Activated CD4-positive, alpha-beta T cell treated with anti-CD3 and anti-CD28 coated beads, Interleukin-2, amount 10 ng/mL, durations not matched to agents 24 days and 14 days (primary cell): Measurements from ENCODE around the gene ARL4D. TPM values are rescaled to one million over a fixed set of nuclear protein-coding genes. Genes with fewer than 3 reads are reported as not detected.

ENCODE experiments used
- DNase-seq: peaks from one replicate; pipeline ENCODE4 v3.0.0; 2022
- H3K27ac Mint-ChIP-seq: one replicate; pipeline ENCODE4 v1.8.0; 2022; ENCODE audit warnings: mild to moderate bottlenecking, mixed read lengths
- H3K27me3 Mint-ChIP-seq: one replicate; pipeline ENCODE4 v1.8.0; 2022; ENCODE audit warnings: mixed read lengths
- H3K36me3 Mint-ChIP-seq: one replicate; pipeline ENCODE4 v1.8.0; 2022; ENCODE audit warnings: low read depth, mild to moderate bottlenecking, mixed read lengths
- H3K4me1 Mint-ChIP-seq: one replicate; pipeline ENCODE4 v1.8.0; 2021; ENCODE audit warnings: mixed read lengths
- H3K4me3 Mint-ChIP-seq: one replicate; pipeline ENCODE4 v1.8.0; 2022; ENCODE audit warnings: mild to moderate bottlenecking, moderate library complexity, mixed read lengths
- H3K9me3 Mint-ChIP-seq: one replicate; pipeline ENCODE4 v1.8.0; 2021; ENCODE audit warnings: mixed read lengths
- intact Hi-C: fragments of 100-400 bp; cut with micrococcal nuclease; formaldehyde crosslinking; loops from one replicate; pipeline ENCODE4 v1.15.1; 2023
- total RNA-seq: library from RNA; stranded (reverse); gene quantifications from 2 replicates; pipeline ENCODE4 v1.2.3, GENCODE V29; 2022

ARL4D gene
- 3.3 and 3.5 TPM in 2 replicates for total RNA-seq

GRCh38 chr17:43398724-43399595 lies at the start of gene ARL4D:
TSS of gene ARL4D (plus strand) at chr17:43398993. CDS start at chr17:43399733, 740 bp downstream.
- intact Hi-C loops: loop anchor here (1.0 kb wide), 1 partner anchor 84 kb away; the partner anchor contains the start of gene DHX8
- peaks cover 39% of the 10 kb centered on the region for H3K4me1 Mint-ChIP-seq
- H3K9me3 Mint-ChIP-seq: no peaks in the 10 kb centered on the region
- no peaks in the 10 kb centered on the region for H3K27me3 Mint-ChIP-seq
- peak; percentile 96 for DNase-seq
- H3K27ac Mint-ChIP-seq: peak within 1 kb of the TSS; percentile 84
- no peaks in the 10 kb centered on the region for H3K36me3 Mint-ChIP-seq
- H3K4me3 Mint-ChIP-seq: peak within 1 kb of the TSS; percentile 92

GRCh38 chr17:43349142-43349541 lies 49.7 kb upstream of the ARL4D start:
- DNase-seq: no peak
- H3K9me3 Mint-ChIP-seq: peaks cover 37% of the 10 kb centered on the region
- H3K27ac Mint-ChIP-seq: no peak overlapping the region
- H3K36me3 Mint-ChIP-seq: peaks cover 51% of the 10 kb centered on the region
- intact Hi-C loops: no loop called here
- H3K27me3 Mint-ChIP-seq: no peaks in the 10 kb centered on the region
- H3K4me3 Mint-ChIP-seq: no peak overlapping the region
- H3K4me1 Mint-ChIP-seq: peaks cover 14% of the 10 kb centered on the region

DNA sequence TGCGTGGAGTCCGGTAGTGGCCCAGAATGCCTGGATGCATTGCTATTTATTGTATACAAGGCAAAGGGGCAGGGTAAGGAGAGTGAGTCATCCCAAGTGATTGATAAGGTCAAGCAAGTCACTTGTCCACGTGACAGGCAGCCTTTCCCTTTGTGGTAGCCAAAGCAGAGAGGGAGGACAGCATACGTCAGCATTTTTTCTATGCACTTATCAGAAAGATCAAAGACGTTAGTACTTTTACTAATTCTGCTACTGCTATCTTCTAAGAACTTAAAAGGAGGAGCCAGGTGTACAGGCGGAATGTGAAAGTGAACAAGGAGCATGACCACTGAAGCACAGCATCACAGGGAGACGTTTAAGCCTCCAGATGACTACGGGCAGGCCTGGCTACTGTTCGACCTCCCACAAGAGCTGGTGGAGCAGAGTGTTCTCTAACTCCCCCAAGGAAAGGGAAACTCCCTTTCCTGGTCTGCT lies 47.9 kb upstream of the ARL4D start:
- H3K36me3 Mint-ChIP-seq: peaks cover 48% of the 10 kb centered on the region
- H3K27me3 Mint-ChIP-seq: no peaks in the 10 kb centered on the region
- DNase-seq: no peak
- no peak overlapping the region for H3K27ac Mint-ChIP-seq
- peaks cover 33% of the 10 kb centered on the region for H3K9me3 Mint-ChIP-seq
- peaks cover 14% of the 10 kb centered on the region for H3K4me1 Mint-ChIP-seq
- no peak overlapping the region for H3K4me3 Mint-ChIP-seq
- intact Hi-C loops: no loop called here

- H3K4me3 Mint-ChIP-seq: no peak overlapping the region
- peaks cover 48% of the 10 kb centered on the region for H3K36me3 Mint-ChIP-seq
- H3K27me3 Mint-ChIP-seq: no peaks in the 10 kb centered on the region
- H3K9me3 Mint-ChIP-seq: peaks cover 33% of the 10 kb centered on the region
- intact Hi-C loops: no loop called here
- no peak overlapping the region for H3K27ac Mint-ChIP-seq
- H3K4me1 Mint-ChIP-seq: peaks cover 14% of the 10 kb centered on the region
- no peak for DNase-seq
Observed at GRCh38 chr17:43351691-43352090, 47.1 kb upstream of the ARL4D start.

GRCh38 chr17:43352579-43353331 lies 46.0 kb upstream of the ARL4D start:
- intact Hi-C loops: no loop called here
- peaks cover 27% of the 10 kb centered on the region for H3K9me3 Mint-ChIP-seq
- H3K4me1 Mint-ChIP-seq: peaks cover 14% of the 10 kb centered on the region
- no peak overlapping the region for H3K4me3 Mint-ChIP-seq
- no peaks in the 10 kb centered on the region for H3K27me3 Mint-ChIP-seq
- peaks cover 40% of the 10 kb centered on the region for H3K36me3 Mint-ChIP-seq
- no peak for DNase-seq
- H3K27ac Mint-ChIP-seq: no peak overlapping the region

- H3K4me1 Mint-ChIP-seq: peaks cover 14% of the 10 kb centered on the region
- intact Hi-C loops: no loop called here
- no peaks in the 10 kb centered on the region for H3K27me3 Mint-ChIP-seq
- H3K27ac Mint-ChIP-seq: peak overlapping the region; percentile 49
- peaks cover 24% of the 10 kb centered on the region for H3K9me3 Mint-ChIP-seq
- H3K36me3 Mint-ChIP-seq: peaks cover 33% of the 10 kb centered on the region
- no peak for DNase-seq
- no peak overlapping the region for H3K4me3 Mint-ChIP-seq
Observed at GRCh38 chr17:43353393-43353792, 45.4 kb upstream of the ARL4D start.

DNA sequence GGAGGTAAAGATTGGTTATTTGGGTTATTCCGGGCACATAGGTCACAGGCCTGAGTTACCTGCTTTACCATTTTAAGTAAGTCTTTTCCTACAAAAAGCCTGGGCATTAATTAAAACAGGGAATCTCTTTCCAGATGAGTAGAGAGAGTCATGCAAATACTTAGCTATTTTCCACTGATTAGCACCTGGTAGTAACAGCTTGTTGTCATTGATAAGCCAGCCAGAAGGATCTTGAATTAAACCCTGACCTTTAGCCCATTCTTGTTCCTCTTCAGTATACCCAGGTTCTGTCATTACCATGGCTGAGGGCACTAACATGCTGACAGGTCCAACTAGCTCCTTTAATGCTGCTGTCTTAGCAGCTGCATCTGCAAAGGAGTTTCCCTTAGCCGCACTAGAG lies 44.4 kb upstream of the ARL4D start:
- no peak for DNase-seq
- Mint-ChIP-seq H3K36me3 (peaks cover 26% of the 10 kb centered on the region), H3K9me3 (peaks cover 20% of the 10 kb centered on the region), H3K4me3 (no peak overlapping the region), H3K4me1 (peaks cover 19% of the 10 kb centered on the region), H3K27ac (no peak overlapping the region), H3K27me3 (no peaks in the 10 kb centered on the region)
- intact Hi-C loops: no loop called here

GRCh38 chr17:43356450-43356849 lies 42.3 kb upstream of the ARL4D start:
- Mint-ChIP-seq H3K4me1 (peaks cover 29% of the 10 kb centered on the region), H3K27me3 (peaks cover 3% of the 10 kb centered on the region), H3K27ac (no peak overlapping the region), H3K36me3 (peaks cover 18% of the 10 kb centered on the region), H3K9me3 (peaks cover 10% of the 10 kb centered on the region), H3K4me3 (no peak overlapping the region)
- intact Hi-C loops: no loop called here
- no peak for DNase-seq

DNA sequence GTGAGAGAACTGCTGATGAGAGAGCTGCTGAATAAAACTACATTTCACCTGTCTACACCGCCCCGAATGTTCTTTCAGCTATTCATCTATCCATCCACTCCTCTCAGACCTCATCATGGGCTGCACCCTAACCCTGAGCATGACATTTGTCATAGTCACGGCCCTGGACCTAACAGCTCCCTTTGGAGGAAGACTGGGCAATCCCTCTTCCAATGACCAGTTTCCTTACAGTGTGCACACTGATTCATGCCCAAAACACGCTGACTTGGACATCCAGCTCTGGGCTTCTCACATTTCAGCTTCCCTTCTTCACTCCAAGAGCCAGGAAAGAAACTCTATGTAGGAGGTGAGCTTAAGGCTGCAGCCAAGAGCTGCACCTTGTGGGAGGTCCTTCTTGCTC lies 41.8 kb upstream of the ARL4D start:
- Mint-ChIP-seq H3K9me3 (peaks cover 4% of the 10 kb centered on the region), H3K27ac (no peak overlapping the region), H3K27me3 (peaks cover 3% of the 10 kb centered on the region), H3K36me3 (peaks cover 13% of the 10 kb centered on the region), H3K4me1 (peaks cover 28% of the 10 kb centered on the region), H3K4me3 (no peak overlapping the region)
- DNase-seq: no peak
- intact Hi-C loops: no loop called here

DNA sequence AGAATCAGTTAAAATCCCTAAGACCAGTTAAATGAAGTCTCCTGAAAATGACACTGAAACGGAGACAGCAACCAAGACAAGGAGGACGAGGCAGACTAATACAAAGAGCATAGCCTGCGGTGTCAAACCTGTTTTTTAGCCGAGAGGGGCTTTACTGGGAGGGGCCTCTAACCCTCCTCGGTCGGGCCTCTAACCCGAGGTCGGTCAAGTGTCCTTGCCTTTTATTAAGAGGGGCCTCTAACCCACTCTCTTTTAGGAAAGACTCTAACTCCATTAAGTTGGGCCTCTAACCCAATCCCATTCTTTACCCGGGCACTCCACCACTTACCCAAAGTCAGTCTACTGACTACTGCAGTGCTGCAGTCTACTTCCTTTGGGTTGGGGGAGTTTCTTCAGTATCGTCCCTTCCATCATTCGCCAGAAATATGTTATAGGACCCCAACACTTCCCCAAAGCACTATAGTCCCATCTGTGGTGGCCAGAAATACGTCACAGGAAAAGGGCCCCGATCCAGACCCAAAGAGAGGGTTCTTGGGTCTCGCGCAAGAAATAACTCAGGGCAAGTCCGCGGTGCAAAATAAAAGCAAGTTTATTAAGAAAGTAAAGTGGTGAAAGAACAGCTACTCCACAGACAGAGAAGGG lies 39.2 kb upstream of the ARL4D start:
- Mint-ChIP-seq H3K4me3 (peak overlapping the region; percentile 89), H3K36me3 (peaks cover 5% of the 10 kb centered on the region), H3K4me1 (peaks cover 24% of the 10 kb centered on the region), H3K27me3 (peaks cover 3% of the 10 kb centered on the region), H3K27ac (peak overlapping the region; percentile 100), H3K9me3 (no peaks in the 10 kb centered on the region)
- peak; percentile 73 for DNase-seq
- intact Hi-C loops: loop anchor here (1.0 to 2.0 kb wide), 4 partner anchors 9 to 189 kb away; no protein-coding TSS in a partner anchor

- H3K27me3 Mint-ChIP-seq: peaks cover 3% of the 10 kb centered on the region
- peak; percentile 94 for DNase-seq
- peaks cover 29% of the 10 kb centered on the region for H3K4me1 Mint-ChIP-seq
- H3K9me3 Mint-ChIP-seq: no peaks in the 10 kb centered on the region
- peak overlapping the region; percentile 100 for H3K27ac Mint-ChIP-seq
- peaks cover 5% of the 10 kb centered on the region for H3K36me3 Mint-ChIP-seq
- intact Hi-C loops: loop anchor here (1.0 to 2.0 kb wide), 4 partner anchors 8 to 190 kb away; no protein-coding TSS in a partner anchor
- H3K4me3 Mint-ChIP-seq: peak overlapping the region; percentile 89
Observed at GRCh38 chr17:43360376-43360738, 38.4 kb upstream of the ARL4D start.

GRCh38 chr17:43360739-43361505 lies 37.9 kb upstream of the ARL4D start:
- DNase-seq: peak; percentile 97
- H3K4me1 Mint-ChIP-seq: peaks cover 31% of the 10 kb centered on the region
- intact Hi-C loops: loop anchor here (1.0 to 2.0 kb wide), 6 partner anchors 7 to 191 kb away; partner anchors contain the start of gene DHX8

More at GRCh38 chr17:43360739-43361505, 37.9 kb upstream of the ARL4D start:
- peak overlapping the region; percentile 89 for H3K4me3 Mint-ChIP-seq
- peaks cover 5% of the 10 kb centered on the region for H3K36me3 Mint-ChIP-seq
- peaks cover 3% of the 10 kb centered on the region for H3K27me3 Mint-ChIP-seq
- H3K27ac Mint-ChIP-seq: peak overlapping the region; percentile 100
- no peaks in the 10 kb centered on the region for H3K9me3 Mint-ChIP-seq
